ENCODE data around the gene PIEZO1. TPM values are rescaled to one million over a fixed set of nuclear protein-coding genes. Genes with fewer than 3 reads are reported as not detected.

The PIEZO1 gene
- total and polyA plus RNA-seq, 2 donors (not counting 3 experiments of a cell fraction or from before 2014, with no cell fraction given), result 298 to 322 TPM

- Histone ChIP-seq H3K9me3 (replicated peaks; ENCODE audit: control insufficient read depth, insufficient read depth, low read length) (no peaks in the 10 kb centered on the region), H3K36me3 (ENCODE audit: control insufficient read depth in 2 of 2, extremely low read depth in 1 of 2, insufficient read depth in 2 of 2, low read length in 2 of 2) (no peaks in the 10 kb centered on the region), H3K9ac (replicated peaks; ENCODE audit: extremely low read depth, insufficient read depth, low read length) (no peak overlapping the region), H4K20me1 (replicated peaks; ENCODE audit: control insufficient read depth, extremely low read depth, insufficient read depth, low read length) (no peaks in the 10 kb centered on the region), H3K27me3 (ENCODE audit: control insufficient read depth in 2 of 2, insufficient read depth in 2 of 2, low read length in 2 of 2) (no peaks in the 10 kb centered on the region), H3K4me2 (ENCODE audit: insufficient read depth, low read length) (no peak overlapping the region), H3K4me3 (replicated peaks in 1 of 3; ENCODE audit: insufficient read depth in 1 of 3, low read depth in 1 of 3, low read length in 3 of 3) (no peak overlapping the region), H3K27ac (ENCODE audit: insufficient read depth, low read depth, low read length) (no peak overlapping the region), H2AFZ (ENCODE audit: low read depth, low read length) (no peak overlapping the region), H3K9me1 (replicated peaks; ENCODE audit: control insufficient read depth, extremely low read depth, insufficient read depth, low read length) (no peaks in the 10 kb centered on the region), H3K79me2 (ENCODE audit: control insufficient read depth, insufficient read depth, low read length) (no peaks in the 10 kb centered on the region), H3K4me1 (ENCODE audit: control insufficient read depth, extremely low read depth, insufficient read depth, low read length) (no peaks in the 10 kb centered on the region)
- TF ChIP-seq GATA2 (IDR thresholded peaks at IDR 0.05; ENCODE audit: insufficient read depth, insufficient read length, low read depth, low read length) (no peak), JUN (IDR thresholded peaks at IDR 0.05; ENCODE audit: borderline replicate concordance, insufficient read depth, insufficient read length, low read depth) (no peak), CTCF (IDR thresholded peaks at IDR 0.05; ENCODE audit: extremely low read depth in 1 of 2, insufficient read depth in 1 of 2, low read depth in 1 of 2, low read length in 2 of 2) (no peak), EZH2 (IDR thresholded peaks at IDR 0.05; ENCODE audit: borderline replicate concordance, low read depth, low read length, severe bottlenecking) (no peak)
- intact Hi-C loops (cut with micrococcal nuclease), result no loop called here
- dilution Hi-C loops (cut with MboI; ENCODE audit: extremely low pct_ligation_motif_present, low sequenced_read_pairs), result no loop called here
- no TSS peak for BruUV-seq (replicated peaks)
- CTCF ChIA-PET, result interaction anchor here (0.9 to 1.5 kb wide), 2 partner anchors 12 to 19 kb away, joined by 3 to 4 read pairs; no protein-coding TSS in a partner anchor
- FAIRE-seq (no peak), DNase-seq (ENCODE audit: low read depth, low spot score) (no peak)
- POLR2A ChIA-PET, result no interaction called here
These were observed 42.7 kb upstream of the PIEZO1 start for GRCh38 chr16:88827727-88828126.
